AG09309 (cell line): Measurements from ENCODE around the gene LAIR1.
A peak's percentile ranks its signal among the peaks of the same experiment; 100 is the strongest.
"Not testable (repeated sequence)": the region's sequence is repeated elsewhere in the genome, so short reads cannot be mapped to it uniquely, and the experiment has no call there.

Source experiments
- DNase-seq: peaks from one replicate; pipeline ENCODE4 v3.0.0-alpha.2; 2010; ENCODE audit warnings: low read depth
- H3K4me3 ChIP-seq: 2 replicates; pipeline ENCODE4 v1.5.1; 2011; ENCODE audit warnings: mild to moderate bottlenecking, low read depth, low read length, moderate library complexity; ENCODE audit not compliant: control insufficient read depth
- CTCF ChIP-seq: IDR thresholded peaks from 2 replicates; pipeline ENCODE4 v1.5.1; 2011; ENCODE audit warnings: mild to moderate bottlenecking, low read depth, low read length, inconsistent platforms; ENCODE audit not compliant: insufficient read depth, control insufficient read depth; ENCODE audit errors: missing control alignments

The LAIR1 gene

GRCh38 chr19:54333586-54334298 is 31.0 kb downstream of the LAIR1 start:
- TF ChIP-seq CTCF = no peak
- no peak overlapping the region for H3K4me3 ChIP-seq
- no peak for DNase-seq

GRCh38 chr19:54332149-54332548 is 32.6 kb downstream of the LAIR1 start:
- H3K4me3 ChIP-seq = no peak overlapping the region
- no peak for DNase-seq
- TF ChIP-seq CTCF = no peak

DNA sequence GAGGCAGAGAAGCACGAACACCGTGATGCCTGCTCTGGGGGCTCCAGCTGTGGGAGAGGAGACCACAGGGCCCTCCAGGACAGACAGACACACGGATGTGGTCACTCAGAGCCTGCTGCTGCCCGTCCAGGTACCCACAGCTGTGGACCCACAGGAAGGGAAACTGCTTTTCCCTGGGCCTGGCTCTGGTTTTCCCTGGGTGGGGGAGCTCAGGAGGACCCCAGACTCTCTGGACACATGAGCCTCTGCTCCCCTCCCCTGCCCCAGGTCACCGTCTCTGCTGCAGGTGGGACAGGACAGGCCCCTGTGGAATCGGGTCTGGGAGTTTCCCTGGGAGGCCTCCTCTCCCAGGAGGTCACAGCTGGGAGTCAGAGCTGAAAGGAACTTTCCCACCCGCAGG is 33.1 kb downstream of the LAIR1 start:
- no peak for TF ChIP-seq CTCF
- no peak for DNase-seq
- H3K4me3 ChIP-seq = no peak overlapping the region

DNA sequence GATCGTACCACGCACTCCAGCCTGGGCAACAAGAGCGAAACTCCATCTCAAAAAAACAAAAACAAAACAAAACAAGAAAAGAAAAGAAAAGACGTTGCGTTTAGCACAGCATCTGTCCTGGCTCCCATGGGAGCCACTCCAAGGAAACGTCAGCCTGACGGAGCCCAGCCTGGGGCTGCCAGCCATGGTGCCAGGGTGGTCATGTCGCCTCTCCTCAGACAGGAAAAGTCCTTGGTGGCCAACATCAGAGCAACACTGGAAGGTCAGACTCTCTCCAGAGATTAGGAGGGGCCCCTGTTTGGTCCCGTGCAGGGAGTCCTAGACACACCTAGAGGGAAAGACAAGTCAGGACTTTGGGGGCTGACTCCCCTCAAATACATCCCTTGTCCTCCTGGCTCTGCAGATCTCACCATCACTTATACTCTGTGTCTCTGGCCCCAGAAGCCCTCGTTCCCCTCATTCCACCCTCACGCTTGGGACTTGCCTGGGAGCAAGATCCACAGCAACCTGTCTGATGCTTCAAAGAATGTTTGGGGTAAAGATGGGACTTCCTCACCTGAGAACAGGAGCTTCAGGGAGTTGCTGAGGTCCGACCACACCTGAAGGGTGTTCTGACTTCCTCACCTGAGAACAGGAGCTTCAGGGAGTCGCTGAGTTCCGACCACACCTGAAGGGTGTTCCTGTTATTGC is 35.1 kb downstream of the LAIR1 start:
- H3K4me3 ChIP-seq = no peak overlapping the region
- no peak for DNase-seq
- no peak for TF ChIP-seq CTCF

GRCh38 chr19:54328781-54329180 is 36.0 kb downstream of the LAIR1 start:
- H3K4me3 ChIP-seq, DNase-seq: not testable (repeated sequence)

DNA sequence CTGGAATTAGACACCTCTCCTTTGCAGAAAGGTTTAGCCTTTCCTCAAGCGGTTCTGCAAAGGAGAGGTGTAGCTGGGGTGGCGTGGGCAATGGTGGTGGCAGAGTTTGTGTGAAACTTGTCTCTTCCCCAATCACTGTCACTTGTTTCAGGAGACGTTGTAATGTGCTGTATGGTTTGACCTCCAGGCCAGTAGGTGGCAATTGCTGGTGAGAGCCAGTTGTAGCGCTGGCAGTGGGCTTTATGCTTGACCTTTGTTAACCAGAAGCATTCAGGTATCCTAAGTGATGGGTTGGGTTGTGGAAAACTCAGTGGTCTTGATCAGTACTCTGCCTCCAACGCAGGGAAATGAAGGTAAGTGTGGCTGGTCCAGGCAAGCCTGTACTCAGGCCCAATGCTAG is 39.1 kb downstream of the LAIR1 start:
- no peak for TF ChIP-seq CTCF

GRCh38 chr19:54325194-54325621 is 39.5 kb downstream of the LAIR1 start:
- no peak for DNase-seq
- H3K4me3 ChIP-seq = no peak overlapping the region
- TF ChIP-seq CTCF = peak; percentile 83

More for the DNA sequence above, 39.1 kb downstream of the LAIR1 start:
- no peak for DNase-seq
- no peak overlapping the region for H3K4me3 ChIP-seq
